Measurements from ENCODE around the gene NCAPH2. TPM values are rescaled to one million over a fixed set of nuclear protein-coding genes. Genes with fewer than 3 reads are reported as not detected.
A peak's percentile ranks its signal among the peaks of the same experiment; 100 is the strongest.

NCAPH2 gene
- 70.7 and 85.0 TPM in 2 replicates for total RNA-seq (2014; rRNA removed; shearing (Covaris generic))

GRCh38 chr22:50507991-50508884 lies at the start of gene NCAPH2:
NCAPH2 (plus strand) TSS chr22:50508224; CDS start chr22:50508338, 114 bp downstream.
- peak; percentile 97 for DNase-seq (ENCODE audit: low read depth)

- no peak for DNase-seq (ENCODE audit: low read depth)
Measured at GRCh38 chr22:50459016-50459415, 49.0 kb upstream of the NCAPH2 start.

GRCh38 chr22:50459496-50460140 lies 48.4 kb upstream of the NCAPH2 start:
- no peak for DNase-seq (ENCODE audit: low read depth)

GRCh38 chr22:50460938-50461337 lies 47.1 kb upstream of the NCAPH2 start:
- no peak for DNase-seq (ENCODE audit: low read depth)

GRCh38 chr22:50461536-50461935 lies 46.5 kb upstream of the NCAPH2 start:
- no peak for DNase-seq (ENCODE audit: low read depth)

- DNase-seq (ENCODE audit: low read depth): no peak
Measured at GRCh38 chr22:50461979-50462540, 46.0 kb upstream of the NCAPH2 start.

GRCh38 chr22:50463188-50463900 lies 44.7 kb upstream of the NCAPH2 start:
- no peak for DNase-seq (ENCODE audit: low read depth)

- no peak for DNase-seq (ENCODE audit: low read depth)
Measured at GRCh38 chr22:50464451-50464850, 43.6 kb upstream of the NCAPH2 start.

GRCh38 chr22:50465066-50465930 lies 42.7 kb upstream of the NCAPH2 start:
- DNase-seq (ENCODE audit: low read depth): no peak

- DNase-seq (ENCODE audit: low read depth): no peak
Measured at GRCh38 chr22:50467341-50467740, 40.7 kb upstream of the NCAPH2 start.

GRCh38 chr22:50467773-50468440 lies 40.1 kb upstream of the NCAPH2 start:
- no peak for DNase-seq (ENCODE audit: low read depth)

GRCh38 chr22:50468626-50469025 lies 39.4 kb upstream of the NCAPH2 start:
- DNase-seq (ENCODE audit: low read depth): no peak

- DNase-seq (ENCODE audit: low read depth): peak; percentile 96
Measured at GRCh38 chr22:50469377-50470305, 38.4 kb upstream of the NCAPH2 start.

GRCh38 chr22:50470491-50470890 lies 37.5 kb upstream of the NCAPH2 start:
- DNase-seq (ENCODE audit: low read depth): no peak

GRCh38 chr22:50471197-50471847 lies 36.7 kb upstream of the NCAPH2 start:
- no peak for DNase-seq (ENCODE audit: low read depth)

GRCh38 chr22:50471962-50472361 lies 36.1 kb upstream of the NCAPH2 start:
- DNase-seq (ENCODE audit: low read depth): no peak

GRCh38 chr22:50473088-50473487 lies 34.9 kb upstream of the NCAPH2 start:
- DNase-seq (ENCODE audit: low read depth): no peak

- peak; percentile 66 for DNase-seq (ENCODE audit: low read depth)
Measured at GRCh38 chr22:50473855-50474671, 34.0 kb upstream of the NCAPH2 start.
